HEK293 (cell line): ENCODE data around the gene MUC13.

ENCODE experiments used
- CTCF ChIP-seq: fragments of 450-650 bp; formaldehyde crosslinking; IDR thresholded peaks from 2 replicates; pipeline ENCODE4 v1.5.1; 2016; ENCODE audit warnings: missing biosample characterization, missing genetic modification characterization
- GLIS2 ChIP-seq: fragments of 450-650 bp; formaldehyde crosslinking; IDR thresholded peaks from 2 replicates; pipeline ENCODE4 v1.5.1; 2016; ENCODE audit warnings: missing biosample characterization, missing genetic modification characterization

- TF ChIP-seq CTCF (tag by site-specific recombination) (no peak), GLIS2 (tag by site-specific recombination) (no peak)
Observed at GRCh38 chr3:124918524-124918923, 16.0 kb downstream of the MUC13 start.
